Measurements from ENCODE around the gene COL4A2. TPM values are rescaled to one million over a fixed set of nuclear protein-coding genes. Genes with fewer than 3 reads are reported as not detected.
A peak's percentile ranks its signal among the peaks of the same experiment; 100 is the strongest.

The COL4A2 gene
- total RNA-seq = 100 to 1,000 TPM; 171 to 334 TPM
- polyA plus RNA-seq (ENCODE audit: insufficient read length in 2 of 2) = 100 to 1,000 TPM; 130 to 169 TPM
- long read RNA-seq, donor 1, full-length matches to known transcripts = 59 of 78 reads
- long read RNA-seq, donor 1, partial matches to known transcripts = 19 of 78 reads
- long read RNA-seq, donor 1, other reads (novel, unspliced or antisense) = 0 of 78 reads
- long read RNA-seq, donor 2, full-length matches to known transcripts = 11 of 16 reads
- long read RNA-seq, donor 2, partial matches to known transcripts = 5 of 16 reads
- long read RNA-seq, donor 2, other reads (novel, unspliced or antisense) = 0 of 16 reads
- long read RNA-seq, donor 3, full-length matches to known transcripts = 37 of 53 reads
- long read RNA-seq, donor 3, partial matches to known transcripts = 16 of 53 reads
- long read RNA-seq, donor 3, other reads (novel, unspliced or antisense) = 0 of 53 reads
- long read RNA-seq, donor 4, full-length matches to known transcripts = 75 of 130 reads
- long read RNA-seq, donor 4, partial matches to known transcripts = 26 of 130 reads
- long read RNA-seq, donor 4, other reads (novel, unspliced or antisense) = 29 of 130 reads

DNA sequence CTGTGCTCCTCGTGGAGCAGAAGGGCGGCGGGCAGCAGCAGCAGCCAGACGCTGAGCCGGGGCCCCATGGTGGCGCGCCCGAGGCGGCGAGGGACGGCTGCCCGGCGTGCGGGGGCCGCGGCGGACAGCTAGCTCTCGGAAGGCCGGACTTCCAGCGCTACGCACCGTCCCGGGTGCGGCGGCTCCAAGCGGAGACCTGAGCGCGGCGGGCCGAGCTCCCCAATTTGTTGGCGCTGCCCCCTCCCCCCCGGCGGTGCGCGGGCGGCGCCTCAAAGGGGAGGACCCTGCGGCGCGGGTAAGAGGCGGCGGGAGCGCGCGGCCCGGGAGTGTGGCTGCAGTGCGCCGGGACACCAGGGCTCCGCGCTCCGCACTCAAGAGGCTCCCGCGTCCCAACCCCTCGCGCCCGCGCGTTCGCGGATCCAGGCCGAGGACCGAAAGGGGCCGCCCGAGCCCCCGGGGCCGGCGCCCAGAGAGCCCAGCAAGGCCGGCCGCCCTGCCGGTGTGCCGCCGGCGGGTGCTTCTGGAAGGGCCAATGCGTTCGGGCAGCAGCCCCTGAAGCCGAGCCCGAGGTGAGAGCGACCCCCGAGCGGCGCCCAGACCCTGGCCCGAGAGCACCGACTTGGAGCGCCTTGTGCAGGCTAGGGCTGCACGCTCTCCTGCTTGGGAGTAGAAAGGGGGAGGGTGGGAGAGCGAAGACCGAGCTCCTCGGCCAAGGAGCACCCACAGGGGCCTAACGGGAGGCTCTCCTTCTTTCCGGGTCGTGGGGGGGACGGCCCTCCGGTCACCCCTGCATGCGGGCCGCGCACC, at the start of gene COL4A2, which contains the start of gene COL4A1:
Gene COL4A2 (plus strand): TSS at position 325 of the 807 bp plus-strand sequence. CDS start 620 bp downstream, outside the sequence.
Gene COL4A1 (minus strand): TSS at position 198 of the 807 bp plus-strand sequence. CDS start 130 bp downstream, at position 68.
- peak within 1 kb of the TSS; percentile 84 for H3K27ac ChIP-seq (ENCODE audit: low read depth, low read length)
- DNase-seq (ENCODE audit: low read depth in 4 of 6, low spot score in 6 of 6) = peak in 3 of 6 donors; percentile 35 to 87 (median 75)
- peaks cover 9% of the 10 kb centered on the region for H3K36me3 ChIP-seq (ENCODE audit: control insufficient read depth, insufficient read depth, low read length)
- H3K27me3 ChIP-seq (ENCODE audit: control insufficient read depth, insufficient read depth, low read length) = peaks cover 42% of the 10 kb centered on the region
- no peaks in the 10 kb centered on the region for H3K9me3 ChIP-seq (ENCODE audit: control insufficient read depth, insufficient read depth, low read length)
- under 1% methylated on average over 96 of the region's 96 CpGs for WGBS (ENCODE audit: insufficient coverage)
- peak within 1 kb of the TSS; percentile 75 for H3K4me3 ChIP-seq (ENCODE audit: low read depth, low read length)
- peaks cover 49% of the 10 kb centered on the region for H3K4me1 ChIP-seq (ENCODE audit: control insufficient read depth, insufficient read depth, low read length)

DNA sequence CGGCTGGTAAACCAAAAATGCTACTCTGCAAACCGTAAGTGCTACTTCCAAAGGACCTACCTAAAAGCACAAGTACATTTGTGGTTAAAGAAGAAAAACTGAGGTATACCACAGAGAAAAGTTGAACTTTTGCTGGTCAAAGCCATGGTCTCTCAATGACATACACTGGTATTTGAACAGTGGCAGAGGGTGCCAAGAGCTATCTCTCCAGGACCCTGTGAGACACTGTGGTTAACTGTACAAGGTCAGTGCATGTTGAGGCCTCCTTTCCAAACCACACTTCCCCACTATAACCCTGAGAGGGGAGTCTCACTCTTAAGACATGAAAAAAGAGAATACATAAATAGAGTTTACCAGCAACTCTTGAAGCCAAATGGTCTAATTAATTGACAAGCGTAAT, 49.7 kb upstream of the COL4A2 start:
- no peak for DNase-seq (ENCODE audit: low read depth in 4 of 6, low spot score in 6 of 6)
- Histone ChIP-seq H3K27ac (ENCODE audit: low read depth, low read length) (no peak overlapping the region), H3K27me3 (ENCODE audit: control insufficient read depth, insufficient read depth, low read length) (no peaks in the 10 kb centered on the region), H3K36me3 (ENCODE audit: control insufficient read depth, insufficient read depth, low read length) (no peaks in the 10 kb centered on the region), H3K9me3 (ENCODE audit: control insufficient read depth, insufficient read depth, low read length) (no peaks in the 10 kb centered on the region), H3K4me1 (ENCODE audit: control insufficient read depth, insufficient read depth, low read length) (peaks cover 9% of the 10 kb centered on the region), H3K4me3 (ENCODE audit: low read depth, low read length) (no peak overlapping the region)
- WGBS (ENCODE audit: insufficient coverage) = no CpG with 5 or more reads among the region's 3 CpGs

DNA sequence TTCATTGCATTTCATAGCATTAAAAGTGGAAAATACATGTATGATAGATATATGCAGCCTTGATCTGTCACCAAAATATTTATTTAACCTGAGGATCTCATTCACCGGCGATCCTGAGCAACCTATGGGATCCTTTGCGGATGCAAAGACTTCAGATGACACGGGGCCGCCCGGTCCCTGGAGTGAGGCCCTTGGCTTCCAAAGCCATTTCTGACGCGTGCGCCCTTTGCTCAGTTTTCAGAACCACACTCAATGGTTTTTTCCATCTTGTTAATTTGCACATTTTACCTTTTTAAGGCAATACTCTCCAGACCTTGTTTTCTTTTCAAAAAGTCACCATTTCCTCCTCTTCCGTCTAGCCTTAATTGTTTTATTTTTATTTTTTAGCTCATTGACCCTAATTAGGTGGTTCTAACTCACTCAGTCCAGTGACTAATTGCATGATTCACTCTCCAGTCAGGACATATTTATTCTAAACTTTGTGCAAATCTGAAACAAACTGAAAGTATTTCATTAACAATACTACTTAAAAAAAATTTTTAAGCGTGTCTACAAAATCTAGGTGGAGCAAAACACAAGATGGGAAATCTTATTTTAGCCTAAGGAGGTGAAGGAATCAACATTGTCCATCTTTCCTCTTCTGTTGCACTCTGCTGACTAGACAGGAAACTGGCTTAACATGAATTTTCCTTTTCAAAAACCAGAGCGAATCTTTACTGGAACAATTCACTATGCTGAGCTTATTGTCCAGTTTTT, 48.0 kb upstream of the COL4A2 start:
- no peak for DNase-seq (ENCODE audit: low read depth in 4 of 6, low spot score in 6 of 6)
- Histone ChIP-seq H3K4me1 (ENCODE audit: control insufficient read depth, insufficient read depth, low read length) (peaks cover 14% of the 10 kb centered on the region), H3K4me3 (ENCODE audit: low read depth, low read length) (no peak overlapping the region), H3K27me3 (ENCODE audit: control insufficient read depth, insufficient read depth, low read length) (no peaks in the 10 kb centered on the region), H3K27ac (ENCODE audit: low read depth, low read length) (no peak overlapping the region), H3K36me3 (ENCODE audit: control insufficient read depth, insufficient read depth, low read length) (no peaks in the 10 kb centered on the region), H3K9me3 (ENCODE audit: control insufficient read depth, insufficient read depth, low read length) (no peaks in the 10 kb centered on the region)
- WGBS (ENCODE audit: insufficient coverage) = 96% methylated on average over 9 of the region's 12 CpGs

DNA sequence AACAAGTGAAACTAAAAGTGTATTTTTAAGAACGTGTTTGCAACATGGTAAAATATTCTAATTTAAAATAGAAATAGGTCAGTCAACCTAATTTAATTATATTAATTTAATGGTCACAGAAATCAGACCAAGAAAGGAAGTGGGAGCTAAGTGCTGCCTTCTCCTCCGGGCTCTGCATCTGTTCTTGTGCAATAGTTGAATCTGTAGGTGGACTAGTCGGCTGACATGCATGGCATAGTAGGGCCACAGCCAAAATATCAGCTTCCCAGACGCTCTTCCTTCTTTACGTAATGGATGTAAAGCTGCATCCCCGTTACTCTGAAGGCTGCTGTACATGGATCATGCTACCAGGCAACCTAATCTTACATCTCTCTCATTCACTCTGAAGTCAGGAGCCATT, 47.4 kb upstream of the COL4A2 start:
- Histone ChIP-seq H3K4me1 (ENCODE audit: control insufficient read depth, insufficient read depth, low read length) (peaks cover 14% of the 10 kb centered on the region), H3K27ac (ENCODE audit: low read depth, low read length) (no peak overlapping the region)
- WGBS (ENCODE audit: insufficient coverage) = 93% methylated on average over 3 of the region's 6 CpGs

DNA sequence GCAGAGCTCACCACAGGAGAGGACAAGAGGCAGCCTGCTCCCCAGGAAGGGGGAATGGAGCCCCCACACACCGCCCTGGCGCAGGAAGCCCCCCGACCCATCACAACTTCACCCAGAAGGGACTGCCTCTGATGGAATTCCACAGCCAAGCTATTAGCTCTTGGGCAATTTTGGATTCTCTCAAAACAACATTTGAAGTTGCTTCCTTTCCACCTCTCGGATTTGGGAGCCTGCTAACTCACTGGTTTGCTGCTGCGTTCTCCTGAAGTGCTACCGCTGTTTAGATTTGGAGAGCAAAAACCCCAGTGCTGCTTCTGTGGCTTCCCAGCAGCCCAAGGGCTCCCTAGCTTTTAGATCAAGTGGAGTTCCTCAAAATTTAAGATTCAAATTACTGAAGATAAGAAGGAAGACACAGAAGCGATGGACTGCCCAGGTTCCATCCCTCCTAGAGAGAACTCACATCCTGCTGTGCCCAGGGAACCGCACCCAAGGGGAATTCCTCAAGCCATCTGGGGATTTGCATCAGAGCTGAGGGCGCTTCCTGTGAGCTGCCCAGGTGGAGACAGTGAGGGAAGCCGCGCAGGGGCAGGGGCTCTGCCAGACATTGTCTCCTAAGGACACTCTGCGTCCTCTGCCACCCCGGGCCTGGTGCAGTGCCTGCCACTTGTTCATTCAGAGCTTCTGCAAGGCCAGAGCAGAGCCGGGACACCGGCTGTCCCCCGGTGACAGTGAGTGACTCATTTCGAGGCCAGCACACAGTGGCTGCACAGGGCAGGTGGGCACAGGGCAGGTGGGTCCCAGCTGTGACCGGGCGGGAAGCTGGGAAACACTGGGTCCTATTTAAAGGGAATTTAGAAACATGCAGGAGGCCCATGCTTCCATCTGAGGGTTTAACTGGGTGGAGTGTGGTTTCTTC, 45.7 kb upstream of the COL4A2 start:
- DNase-seq (ENCODE audit: low read depth in 4 of 6, low spot score in 6 of 6) = no peak
- 88% methylated on average over 16 of the region's 19 CpGs for WGBS (ENCODE audit: insufficient coverage)
- peak overlapping the region; percentile 54 for H3K27ac ChIP-seq (ENCODE audit: low read depth, low read length)
- H3K27me3 ChIP-seq (ENCODE audit: control insufficient read depth, insufficient read depth, low read length) = no peaks in the 10 kb centered on the region
- H3K4me3 ChIP-seq (ENCODE audit: low read depth, low read length) = no peak overlapping the region
- H3K9me3 ChIP-seq (ENCODE audit: control insufficient read depth, insufficient read depth, low read length) = no peaks in the 10 kb centered on the region
- H3K36me3 ChIP-seq (ENCODE audit: control insufficient read depth, insufficient read depth, low read length) = no peaks in the 10 kb centered on the region
- peaks cover 26% of the 10 kb centered on the region for H3K4me1 ChIP-seq (ENCODE audit: control insufficient read depth, insufficient read depth, low read length)

More for the DNA sequence above, 47.4 kb upstream of the COL4A2 start:
- H3K36me3 ChIP-seq (ENCODE audit: control insufficient read depth, insufficient read depth, low read length) = no peaks in the 10 kb centered on the region
- no peak for DNase-seq (ENCODE audit: low read depth in 4 of 6, low spot score in 6 of 6)
- H3K27me3 ChIP-seq (ENCODE audit: control insufficient read depth, insufficient read depth, low read length) = no peaks in the 10 kb centered on the region
- no peaks in the 10 kb centered on the region for H3K9me3 ChIP-seq (ENCODE audit: control insufficient read depth, insufficient read depth, low read length)
- H3K4me3 ChIP-seq (ENCODE audit: low read depth, low read length) = no peak overlapping the region

DNA sequence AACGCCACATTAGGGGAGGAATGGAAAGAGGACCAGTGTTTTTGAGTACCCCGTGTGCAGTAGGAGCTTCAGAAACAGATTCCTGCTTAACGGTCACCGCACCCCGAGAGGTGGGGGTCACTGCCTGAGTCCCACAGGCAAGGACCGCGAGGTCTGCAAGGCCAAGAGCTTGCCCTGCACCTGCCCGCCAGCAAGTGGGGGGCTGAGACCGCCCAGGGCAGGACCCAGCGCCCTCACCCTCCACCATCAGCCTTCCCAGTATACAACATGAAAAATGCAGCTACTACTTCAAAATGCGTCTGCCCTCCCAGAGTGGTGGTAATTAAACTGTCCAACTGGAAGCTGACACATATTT, 45.0 kb upstream of the COL4A2 start:
- no peak overlapping the region for H3K4me3 ChIP-seq (ENCODE audit: low read depth, low read length)
- no peaks in the 10 kb centered on the region for H3K36me3 ChIP-seq (ENCODE audit: control insufficient read depth, insufficient read depth, low read length)
- peaks cover 30% of the 10 kb centered on the region for H3K4me1 ChIP-seq (ENCODE audit: control insufficient read depth, insufficient read depth, low read length)
- 84% methylated on average over 10 of the region's 11 CpGs for WGBS (ENCODE audit: insufficient coverage)
- H3K27me3 ChIP-seq (ENCODE audit: control insufficient read depth, insufficient read depth, low read length) = no peaks in the 10 kb centered on the region
- H3K9me3 ChIP-seq (ENCODE audit: control insufficient read depth, insufficient read depth, low read length) = no peaks in the 10 kb centered on the region
- H3K27ac ChIP-seq (ENCODE audit: low read depth, low read length) = peak overlapping the region; percentile 54
- DNase-seq (ENCODE audit: low read depth in 4 of 6, low spot score in 6 of 6) = no peak

DNA sequence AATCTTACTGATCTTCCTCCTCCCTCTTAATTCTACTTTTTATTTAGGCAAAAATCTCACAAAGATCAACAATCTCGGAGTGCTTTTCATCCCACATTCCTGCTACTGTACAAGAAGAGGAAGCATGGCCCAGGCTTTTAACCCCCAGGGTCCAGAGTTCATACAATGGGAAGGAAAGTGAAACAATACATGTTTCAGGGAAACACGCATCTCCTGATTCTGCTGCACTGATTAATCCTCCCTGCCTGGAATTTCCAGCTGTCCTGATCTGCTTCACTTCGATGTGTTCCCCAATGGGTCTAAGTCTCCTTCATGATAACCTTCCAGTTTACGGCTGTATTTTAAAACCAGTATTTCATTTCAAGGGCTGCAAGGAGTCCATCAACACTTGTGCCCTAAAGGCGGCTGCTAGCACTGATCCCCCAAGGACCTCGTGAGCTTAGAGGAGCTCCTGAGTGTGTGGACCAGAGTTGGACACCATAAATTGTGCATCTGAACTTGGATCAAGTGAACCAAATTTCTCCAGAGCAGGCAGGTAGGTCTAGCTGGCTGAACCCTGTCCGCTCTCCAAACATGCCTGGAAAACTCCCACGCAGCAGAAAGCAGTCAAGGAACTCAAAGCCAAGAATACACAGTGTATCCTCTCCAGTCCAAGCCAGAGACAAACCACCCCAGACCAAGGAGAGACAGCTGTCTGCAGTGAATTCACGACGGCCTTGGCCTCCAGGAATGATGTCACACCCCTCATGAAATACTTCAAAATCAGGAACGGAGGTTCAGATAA, 44.4 kb upstream of the COL4A2 start:
- peak overlapping the region; percentile 54 for H3K27ac ChIP-seq (ENCODE audit: low read depth, low read length)
- peaks cover 32% of the 10 kb centered on the region for H3K4me1 ChIP-seq (ENCODE audit: control insufficient read depth, insufficient read depth, low read length)
- 74% methylated on average over 11 of the region's 11 CpGs for WGBS (ENCODE audit: insufficient coverage)
- H3K36me3 ChIP-seq (ENCODE audit: control insufficient read depth, insufficient read depth, low read length) = no peaks in the 10 kb centered on the region
- no peaks in the 10 kb centered on the region for H3K9me3 ChIP-seq (ENCODE audit: control insufficient read depth, insufficient read depth, low read length)
- DNase-seq (ENCODE audit: low read depth in 4 of 6, low spot score in 6 of 6) = no peak
- no peak overlapping the region for H3K4me3 ChIP-seq (ENCODE audit: low read depth, low read length)
- H3K27me3 ChIP-seq (ENCODE audit: control insufficient read depth, insufficient read depth, low read length) = no peaks in the 10 kb centered on the region

DNA sequence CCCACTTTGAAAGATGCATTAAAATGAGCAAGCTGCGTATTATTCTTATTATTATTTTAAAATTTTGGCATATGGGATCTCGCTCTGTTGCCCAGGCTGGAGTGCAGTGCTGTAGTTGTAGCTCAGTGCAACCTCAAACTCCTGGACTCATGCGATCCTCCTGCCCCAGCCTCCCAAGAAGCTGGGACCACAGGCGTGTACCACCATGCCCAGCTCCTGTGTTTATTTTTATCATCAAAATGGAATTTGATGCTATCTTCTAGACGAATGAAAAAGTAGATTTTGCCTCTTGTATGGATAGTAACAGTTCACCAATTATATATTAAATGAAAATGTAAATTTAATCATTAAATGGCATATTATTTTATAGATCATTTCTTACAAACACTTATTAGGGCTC, 43.7 kb upstream of the COL4A2 start:
- Histone ChIP-seq H3K9me3 (ENCODE audit: control insufficient read depth, insufficient read depth, low read length) (no peaks in the 10 kb centered on the region), H3K36me3 (ENCODE audit: control insufficient read depth, insufficient read depth, low read length) (no peaks in the 10 kb centered on the region), H3K4me3 (ENCODE audit: low read depth, low read length) (no peak overlapping the region), H3K4me1 (ENCODE audit: control insufficient read depth, insufficient read depth, low read length) (peaks cover 37% of the 10 kb centered on the region), H3K27me3 (ENCODE audit: control insufficient read depth, insufficient read depth, low read length) (no peaks in the 10 kb centered on the region), H3K27ac (ENCODE audit: low read depth, low read length) (no peak overlapping the region)
- no peak for DNase-seq (ENCODE audit: low read depth in 4 of 6, low spot score in 6 of 6)
- WGBS (ENCODE audit: insufficient coverage) = 100% methylated on average over 2 of the region's 5 CpGs

Data from spinal cord (tissue), 10 donors.